GM18505 (cell line): ENCODE measurements around the gene TSR1.

Experiments used
- ATAC-seq: cut with Tn5 transposase; IDR thresholded peaks from one replicate; pipeline ENCODE4 v1.9.1; 2021; ENCODE audit not compliant: unreplicated experiment
- POLR2A ChIP-seq: IDR thresholded peaks from 4 replicates; pipeline ENCODE4 v1.6.1; 2011; ENCODE audit warnings: borderline replicate concordance; ENCODE audit not compliant: insufficient read depth, insufficient read length; ENCODE audit errors: extremely low read depth

The TSR1 gene

DNA sequence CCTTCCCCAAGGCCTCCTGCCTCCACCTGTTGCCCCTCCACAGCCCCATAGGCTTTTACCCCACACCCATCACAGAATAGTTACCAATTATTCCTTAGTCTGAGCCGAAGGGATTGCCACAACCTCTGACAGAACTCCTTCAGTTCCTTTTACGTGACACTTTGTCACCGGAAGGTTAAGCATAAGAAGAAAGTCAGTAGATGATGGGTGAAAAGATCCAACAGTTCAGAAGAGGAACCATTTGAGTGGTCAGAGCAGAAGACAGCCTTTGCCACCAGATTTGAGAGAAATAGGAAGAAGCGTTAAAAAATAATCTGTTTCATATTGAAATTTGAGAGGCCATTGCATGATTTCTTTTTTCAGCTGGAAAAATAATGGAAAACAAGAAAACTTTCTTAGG is 31.3 kb downstream of the TSR1 start:
- no peak for ATAC-seq
- TF ChIP-seq POLR2A, result no peak

DNA sequence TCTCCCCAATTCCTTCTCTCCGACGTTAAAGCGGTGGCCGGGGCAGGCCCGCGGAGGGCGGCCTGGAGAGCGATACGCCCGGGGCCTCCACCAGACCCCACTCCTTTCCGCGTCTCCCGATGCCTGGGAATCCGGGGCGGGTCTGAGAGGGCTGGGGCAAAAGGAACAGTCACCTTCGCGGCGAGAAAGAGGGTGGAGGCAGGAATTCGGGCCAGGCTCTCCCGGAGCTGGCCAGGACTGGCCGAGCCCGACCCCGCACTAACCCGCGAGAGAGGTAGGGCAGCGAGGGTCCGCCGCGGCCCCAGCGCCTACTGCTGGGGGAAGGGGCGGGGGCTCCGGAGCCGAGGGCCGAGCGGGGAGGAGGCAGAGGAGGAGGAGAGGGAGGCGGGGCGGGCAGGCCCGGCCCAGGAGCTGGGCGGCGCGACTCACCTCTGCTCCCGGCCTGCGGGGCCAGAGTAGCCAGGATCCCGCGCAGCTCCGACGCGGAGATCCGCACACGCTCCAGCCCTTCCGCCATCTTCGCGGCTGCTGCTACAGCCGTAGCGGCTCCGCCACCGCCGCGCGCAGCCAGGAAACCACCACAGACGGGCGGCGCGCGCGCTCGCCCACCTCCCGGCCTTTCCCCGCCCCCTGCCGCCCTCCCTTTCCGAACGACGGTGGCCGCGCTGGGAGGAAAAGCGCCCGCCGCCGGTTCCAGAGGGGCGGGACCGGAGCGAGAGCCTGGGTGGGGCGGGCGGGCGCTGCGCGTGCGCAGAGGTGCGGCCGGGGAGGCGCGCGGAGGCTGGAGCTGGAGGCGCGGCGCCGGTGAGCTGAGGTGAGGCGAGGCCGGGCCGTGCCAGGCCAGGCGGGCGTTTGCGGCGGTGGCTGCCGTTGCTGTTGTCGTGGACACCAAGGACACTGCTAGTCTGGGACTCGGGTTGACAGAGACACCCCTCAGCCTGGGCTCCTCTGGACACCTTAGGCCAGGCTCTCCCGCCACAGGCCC is 32.8 kb downstream of the TSR1 start, which contains the start of the genes SMG6 and SRR:
Gene SMG6 (minus strand): TSS at position 582 of the 985 bp plus-strand sequence. CDS start 65 bp downstream, at position 517.
Gene SRR (plus strand): TSS at position 747 of the 985 bp plus-strand sequence. CDS start 11,611 bp downstream, outside the sequence.
- TF ChIP-seq POLR2A, result peak; percentile 82
- peak; percentile 82 for ATAC-seq

DNA sequence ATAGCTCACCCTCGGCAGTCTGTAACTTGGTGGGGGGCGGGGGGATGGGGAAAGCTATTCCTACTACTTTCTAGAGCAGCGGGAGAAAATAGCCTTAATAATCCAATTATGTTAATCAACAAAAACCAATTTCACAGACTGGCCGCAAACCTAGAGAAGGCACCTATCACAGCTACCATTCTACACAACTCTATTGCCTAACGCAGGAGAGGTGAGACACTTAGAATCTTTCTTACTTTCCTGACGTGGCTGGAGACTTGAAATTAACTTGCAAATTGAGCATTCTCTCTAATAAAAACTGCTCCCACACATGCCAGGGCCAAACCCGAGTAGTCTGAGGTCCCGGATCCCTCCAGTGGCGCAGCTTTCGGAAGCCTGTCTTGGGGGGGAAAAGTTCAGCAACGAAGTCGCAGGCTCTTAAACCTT is 33.5 kb downstream of the TSR1 start:
- no peak for ATAC-seq
- TF ChIP-seq POLR2A, result no peak

DNA sequence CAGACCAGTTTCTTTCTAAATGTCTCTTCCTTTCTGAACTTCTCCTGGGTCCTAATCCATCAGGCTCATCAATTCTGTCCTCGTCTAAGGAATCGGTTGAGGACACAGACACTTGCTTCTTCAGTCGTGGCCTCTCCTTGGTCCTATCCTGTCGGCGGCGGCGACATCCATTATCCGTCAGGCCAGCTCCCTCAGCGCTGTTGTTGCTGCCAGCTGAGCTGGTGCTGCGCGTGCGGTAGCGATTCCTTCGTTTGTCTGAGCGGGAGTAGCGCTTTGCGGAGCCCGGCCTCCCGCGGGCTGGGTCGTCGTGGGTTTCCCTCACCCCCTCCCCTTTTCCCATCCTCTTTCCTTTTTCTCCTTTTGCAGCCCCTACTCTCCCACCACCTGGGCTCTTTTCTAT is 36.5 kb downstream of the TSR1 start:
- ATAC-seq, result no peak
- TF ChIP-seq POLR2A, result no peak

DNA sequence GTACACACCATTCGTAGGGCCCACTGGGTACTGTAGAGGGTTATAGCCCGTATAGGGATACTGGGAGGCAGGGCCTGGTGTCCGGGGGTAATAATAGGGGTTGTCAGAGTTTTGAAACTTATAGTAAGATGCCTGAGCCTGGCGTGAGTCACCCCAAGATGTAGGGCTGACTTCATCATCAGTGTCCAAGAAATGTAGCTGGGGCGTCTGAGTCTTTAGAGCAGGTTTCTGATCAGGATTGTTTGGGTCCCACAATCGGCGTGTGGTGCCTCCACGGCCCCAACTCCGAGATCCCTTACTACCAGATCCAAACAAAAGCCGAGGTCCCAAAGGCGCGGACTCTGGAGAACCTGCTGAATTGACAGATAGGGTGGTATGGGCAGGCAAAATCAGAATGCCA is 37.1 kb downstream of the TSR1 start:
- no peak for ATAC-seq
- no peak for TF ChIP-seq POLR2A

DNA sequence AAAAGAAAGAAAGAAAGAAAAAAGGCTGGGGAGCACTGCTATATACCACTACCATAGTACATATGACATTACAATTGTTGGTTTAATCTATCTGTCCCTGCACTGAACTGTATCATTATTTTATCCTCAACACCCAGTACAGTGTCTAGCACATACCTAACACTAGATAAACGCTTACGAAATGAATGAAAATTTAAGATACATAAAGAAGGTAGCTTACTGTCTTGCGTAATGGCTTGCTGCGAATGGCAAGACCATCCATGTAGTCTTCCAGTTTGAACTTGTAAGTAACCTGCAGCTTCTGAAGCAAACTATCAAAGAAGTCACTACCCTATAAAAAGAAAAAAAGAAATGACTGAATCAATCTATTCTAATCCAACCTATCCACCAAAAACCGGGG is 39.2 kb downstream of the TSR1 start:
- ATAC-seq, result no peak
- no peak for TF ChIP-seq POLR2A

DNA sequence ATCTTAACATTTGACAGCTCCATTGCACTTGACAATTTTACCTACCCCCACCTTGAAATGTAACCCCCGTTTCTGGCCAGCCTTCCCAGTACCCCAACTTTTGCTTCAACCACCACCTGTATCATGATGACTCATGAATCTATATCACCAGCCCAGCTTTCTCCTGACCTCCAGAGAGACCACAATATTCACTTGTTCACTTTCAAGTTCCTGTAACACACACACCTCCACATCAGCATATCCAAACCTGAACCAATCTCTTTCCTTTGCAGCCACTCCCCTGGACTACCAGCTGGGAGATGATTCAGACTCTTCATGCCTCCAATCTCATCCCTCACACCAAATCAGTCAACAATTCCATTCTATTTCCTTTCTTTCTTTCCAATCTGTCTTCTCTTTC is 40.7 kb downstream of the TSR1 start:
- TF ChIP-seq POLR2A, result no peak
- no peak for ATAC-seq

DNA sequence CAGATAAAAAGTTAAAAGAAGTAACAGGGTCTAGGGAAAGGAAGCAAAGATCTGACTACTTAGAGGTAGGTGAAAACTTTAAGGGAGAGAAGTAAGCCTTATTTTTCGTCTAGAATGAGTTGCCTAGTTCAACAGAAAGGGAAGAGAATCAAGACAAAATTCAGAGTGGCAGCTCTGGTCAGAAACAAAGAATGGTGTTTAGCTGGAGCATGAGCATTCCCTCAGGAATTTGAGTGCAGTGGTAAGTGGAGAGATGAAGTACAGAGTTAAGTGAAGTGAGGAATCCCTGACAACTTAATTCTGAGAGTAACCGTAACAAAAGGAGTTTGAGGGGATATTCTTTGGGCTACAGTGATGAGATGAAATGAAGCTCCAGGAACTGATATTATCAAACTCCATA is 44.2 kb downstream of the TSR1 start:
- TF ChIP-seq POLR2A, result no peak
- no peak for ATAC-seq

DNA sequence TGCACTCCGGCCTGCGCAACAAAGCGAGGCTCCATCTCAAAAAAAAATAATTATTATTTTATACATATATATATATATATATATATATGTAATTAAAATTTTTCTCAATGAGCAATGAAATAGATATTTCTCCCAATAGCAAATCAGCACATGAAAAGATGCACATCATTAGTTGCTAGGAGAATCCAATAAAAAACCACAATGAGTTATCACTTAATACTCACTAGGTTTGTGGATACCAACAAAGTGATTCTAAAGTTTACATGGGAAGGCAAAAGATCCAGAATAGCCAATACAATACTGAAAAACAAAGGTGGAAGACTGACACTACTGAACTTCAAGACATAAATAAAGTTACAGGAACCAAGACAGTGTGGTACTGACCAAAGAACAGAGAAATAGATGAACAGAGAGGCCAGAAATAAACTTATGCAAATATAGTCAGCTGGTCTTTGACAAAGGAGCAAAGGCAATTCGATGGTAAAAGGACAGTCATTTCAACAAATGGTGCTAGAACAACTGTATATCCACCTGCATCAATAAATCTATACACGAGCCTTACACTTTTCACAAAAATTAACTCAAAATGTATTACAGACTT is 46.3 kb downstream of the TSR1 start:
- ATAC-seq, result no peak
- no peak for TF ChIP-seq POLR2A

DNA sequence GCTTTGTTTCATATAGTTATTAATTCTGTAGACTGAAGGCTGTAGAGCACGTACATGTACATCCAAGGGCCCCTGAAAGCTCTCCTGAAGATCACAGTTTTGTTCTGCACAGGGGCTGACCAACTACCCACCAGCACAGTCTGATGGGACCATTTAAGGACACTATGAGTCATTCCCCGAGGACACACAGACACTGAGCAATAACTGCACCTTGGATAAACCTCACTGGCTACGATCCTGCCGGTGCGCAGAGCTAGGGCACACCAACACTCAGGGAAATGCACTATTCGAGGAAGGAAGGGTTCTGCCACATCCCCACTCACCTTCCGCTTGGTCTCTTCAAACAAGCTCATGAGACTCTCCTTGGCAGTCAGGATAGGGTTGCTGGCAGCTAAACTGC is 53.0 kb downstream of the TSR1 start:
- ATAC-seq, result no peak
- TF ChIP-seq POLR2A, result no peak

DNA sequence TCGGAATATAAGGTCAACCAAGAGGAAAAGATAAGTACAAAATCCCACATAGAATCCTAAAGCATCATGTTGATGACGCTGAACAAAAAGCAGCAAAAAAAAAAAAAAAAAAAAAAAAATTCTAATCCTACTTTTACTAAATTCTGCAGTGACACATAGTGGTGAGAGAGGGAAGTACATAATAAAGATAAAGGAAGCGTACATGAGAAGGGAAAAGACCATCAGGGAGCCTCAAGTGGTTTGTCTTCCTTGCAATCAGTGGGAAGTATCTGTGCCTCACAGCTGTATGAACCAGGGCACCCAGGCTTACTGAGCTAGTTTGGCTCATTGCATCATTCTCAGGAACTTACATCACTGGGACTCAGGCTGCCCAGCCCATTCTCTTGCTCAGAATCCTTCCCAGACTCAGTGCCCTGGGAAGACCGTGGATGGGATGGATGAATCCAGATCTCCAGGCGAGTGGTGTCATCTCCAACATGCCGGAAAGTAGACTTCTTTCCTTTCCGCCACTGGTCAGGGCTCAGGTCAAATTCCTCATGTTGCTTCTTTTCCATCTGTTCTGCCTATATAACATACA is 53.9 kb downstream of the TSR1 start:
- ATAC-seq, result no peak
- TF ChIP-seq POLR2A, result no peak

DNA sequence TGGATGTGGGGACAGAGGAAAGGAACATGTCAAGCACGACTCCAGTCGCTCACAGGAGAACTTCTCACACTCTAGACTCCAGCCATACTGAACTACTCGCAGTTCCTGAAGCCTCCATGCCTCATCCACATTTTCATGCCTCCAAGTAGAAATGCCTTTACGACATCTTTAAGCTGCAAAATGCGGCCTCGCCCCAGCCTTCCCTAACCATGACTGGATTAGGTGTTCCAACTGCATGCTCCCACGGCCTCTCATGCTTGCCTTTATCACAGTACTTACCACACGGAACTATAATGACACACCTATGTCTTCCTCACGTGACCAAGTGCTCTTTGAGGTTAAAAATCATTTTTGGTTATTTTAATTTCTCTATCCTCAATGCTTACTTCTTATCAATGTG is 56.5 kb downstream of the TSR1 start:
- no peak for ATAC-seq
- TF ChIP-seq POLR2A, result no peak

DNA sequence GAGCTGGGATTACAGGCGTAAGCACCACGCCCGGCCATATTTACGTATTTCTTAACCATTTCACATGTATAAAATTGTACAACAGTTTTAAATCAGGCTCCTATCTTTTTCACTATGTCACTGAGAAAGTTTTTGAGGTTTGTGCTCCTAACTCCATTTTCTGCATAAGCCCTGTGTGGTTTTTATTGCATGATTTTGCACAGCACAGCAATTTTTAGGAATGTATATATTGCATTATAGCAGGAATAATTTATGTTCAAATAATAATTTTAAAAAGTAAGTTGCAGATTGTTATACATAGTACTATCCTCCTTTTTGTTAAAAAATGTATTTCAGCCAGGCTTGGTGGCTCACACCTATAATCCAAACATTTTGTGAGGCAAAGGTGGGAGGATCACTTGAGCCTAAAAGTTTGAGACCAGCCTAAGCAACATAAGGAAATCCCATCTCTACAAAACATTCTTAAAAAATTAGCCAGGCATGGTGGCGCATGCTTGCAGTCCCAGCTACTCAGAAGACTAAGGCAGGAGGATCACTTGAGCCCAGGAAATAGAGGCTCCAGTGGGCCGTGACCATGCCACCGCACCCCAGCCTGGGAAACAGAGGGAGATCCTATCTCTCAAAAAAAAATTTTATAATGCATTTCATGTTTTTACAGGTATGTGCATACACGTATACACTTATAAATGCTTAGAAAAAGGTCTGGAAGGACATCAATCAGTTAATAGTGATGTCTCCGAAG is 58.7 kb downstream of the TSR1 start:
- ATAC-seq, result no peak

DNA sequence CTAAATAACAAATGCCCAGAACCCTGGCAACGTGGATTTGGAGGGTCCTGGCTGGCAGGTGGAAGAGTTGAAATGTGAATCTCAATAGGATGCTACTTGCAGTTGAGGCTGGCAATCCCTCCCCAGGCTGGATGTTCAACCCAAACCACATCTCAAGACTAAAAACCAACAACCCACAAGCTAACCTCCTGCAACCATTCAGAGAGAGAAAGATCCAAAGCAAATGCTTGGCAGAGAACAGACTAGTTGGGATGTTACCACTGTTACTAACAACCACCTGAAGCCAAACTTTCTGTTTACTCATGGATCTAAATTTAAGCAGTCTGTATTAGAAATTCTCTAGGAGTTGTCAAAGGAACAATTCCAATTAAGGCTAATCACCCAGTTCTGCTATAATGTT is 60.5 kb downstream of the TSR1 start:
- TF ChIP-seq POLR2A, result no peak
- no peak for ATAC-seq

More for the DNA sequence above, 58.7 kb downstream of the TSR1 start:
- TF ChIP-seq POLR2A, result no peak

DNA sequence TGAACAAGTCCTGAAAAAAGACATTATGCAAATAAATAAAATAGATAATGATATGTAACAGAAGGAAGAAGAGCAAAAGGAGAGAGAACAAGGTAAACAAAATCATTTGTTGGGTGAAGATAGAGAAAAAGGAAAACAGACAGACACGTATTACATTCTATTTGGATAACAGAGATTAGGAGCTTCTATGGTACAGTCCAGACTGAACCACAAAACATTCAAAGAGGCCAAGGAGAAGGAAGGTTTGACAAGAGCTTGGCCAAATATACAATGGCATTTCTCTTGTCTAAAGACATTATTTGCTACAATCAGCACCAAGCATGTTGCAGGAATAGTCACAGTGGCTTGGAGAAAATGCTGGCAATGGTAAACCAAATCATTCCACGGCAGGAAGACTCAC is 61.8 kb downstream of the TSR1 start:
- no peak for TF ChIP-seq POLR2A
- ATAC-seq, result no peak
